Mesothelial cell of epicardium (in vitro differentiated cells): Measurements from ENCODE around the gene TEAD3. TPM values are rescaled to one million over a fixed set of nuclear protein-coding genes. Genes with fewer than 3 reads are reported as not detected.
A peak's percentile ranks its signal among the peaks of the same experiment; 100 is the strongest.

Experiments used
- DNase-seq, 2 experiments: peaks; one replicate each; pipeline ENCODE4 v3.0.0; 2021; ENCODE audit warnings: low spot score in 2 of 2; ENCODE audit not compliant: unreplicated experiment in 2 of 2
- H3K27ac Mint-ChIP-seq: 2 replicates; pipeline ENCODE4 v1.8.0; 2021; ENCODE audit warnings: mixed read lengths
- H3K27me3 Mint-ChIP-seq: 2 replicates; pipeline ENCODE4 v1.8.0; 2021; ENCODE audit warnings: low read depth, mixed read lengths
- H3K36me3 Mint-ChIP-seq: 2 replicates; pipeline ENCODE4 v1.8.0; 2021; ENCODE audit warnings: mixed read lengths
- H3K4me1 Mint-ChIP-seq: 2 replicates; pipeline ENCODE4 v1.8.0; 2021; ENCODE audit warnings: mixed read lengths
- H3K4me3 Mint-ChIP-seq: 2 replicates; pipeline ENCODE4 v1.8.0; 2021; ENCODE audit warnings: mild to moderate bottlenecking, moderate library complexity, mixed read lengths
- H3K9me3 Mint-ChIP-seq: 2 replicates; pipeline ENCODE4 v1.8.0; 2021; ENCODE audit warnings: mixed read lengths
- CTCF ChIP-seq: fragments of 200-600 bp; sonication (generic); IDR thresholded peaks from one replicate; pipeline ENCODE4 v1.5.0; 2021; ENCODE audit warnings: antibody characterized with exemption; ENCODE audit not compliant: unreplicated experiment
- total RNA-seq: library from RNA; stranded (reverse); gene quantifications from 3 replicates; pipeline ENCODE4 v1.2.1, GENCODE V29; 2021

The TEAD3 gene
- total RNA-seq, 1 donor from 2014 or later = 91.4 TPM

GRCh38 chr6:35501784-35502183, 4.9 kb upstream of the TEAD3 start:
- no peaks in the 10 kb centered on the region for H3K27me3 Mint-ChIP-seq
- H3K36me3 Mint-ChIP-seq = no peaks in the 10 kb centered on the region
- TF ChIP-seq CTCF = no peak
- peaks cover 47% of the 10 kb centered on the region for H3K4me1 Mint-ChIP-seq
- no peaks in the 10 kb centered on the region for H3K9me3 Mint-ChIP-seq
- no peak for DNase-seq
- H3K4me3 Mint-ChIP-seq = no peak overlapping the region
- H3K27ac Mint-ChIP-seq = peak overlapping the region; percentile 82

- Mint-ChIP-seq H3K4me1 (peaks cover 42% of the 10 kb centered on the region), H3K27ac (peak overlapping the region; percentile 72), H3K9me3 (no peaks in the 10 kb centered on the region), H3K36me3 (no peaks in the 10 kb centered on the region), H3K27me3 (no peaks in the 10 kb centered on the region), H3K4me3 (no peak overlapping the region)
- no peak for TF ChIP-seq CTCF
- DNase-seq = no peak
These were observed 3.9 kb upstream of the TEAD3 start for GRCh38 chr6:35500782-35501181.

- peak overlapping the region; percentile 98 for H3K27ac Mint-ChIP-seq
- peak overlapping the region; percentile 13 for H3K4me3 Mint-ChIP-seq
- no peaks in the 10 kb centered on the region for H3K27me3 Mint-ChIP-seq
- no peaks in the 10 kb centered on the region for H3K9me3 Mint-ChIP-seq
- no peak for DNase-seq
- no peak for TF ChIP-seq CTCF
- peaks cover 47% of the 10 kb centered on the region for H3K4me1 Mint-ChIP-seq
- H3K36me3 Mint-ChIP-seq = no peaks in the 10 kb centered on the region
These were observed 2.5 kb upstream of the TEAD3 start for GRCh38 chr6:35499372-35499771.

- Mint-ChIP-seq H3K36me3 (no peaks in the 10 kb centered on the region), H3K9me3 (no peaks in the 10 kb centered on the region)
These were observed 1.7 kb upstream of the TEAD3 start for GRCh38 chr6:35498422-35499067.

GRCh38 chr6:35497571-35498421, 917 bp upstream of the TEAD3 start:
- Mint-ChIP-seq H3K4me3 (peak overlapping the region; percentile 77), H3K9me3 (no peaks in the 10 kb centered on the region), H3K27me3 (no peaks in the 10 kb centered on the region), H3K4me1 (peaks cover 62% of the 10 kb centered on the region), H3K27ac (peak overlapping the region; percentile 98), H3K36me3 (no peaks in the 10 kb centered on the region)
- DNase-seq = peak in 1 of 2 experiments; percentile 82
- TF ChIP-seq CTCF = no peak

More at GRCh38 chr6:35498422-35499067, 1.7 kb upstream of the TEAD3 start:
- Mint-ChIP-seq H3K27ac (peak overlapping the region; percentile 98), H3K4me1 (peaks cover 54% of the 10 kb centered on the region), H3K27me3 (no peaks in the 10 kb centered on the region), H3K4me3 (peak overlapping the region; percentile 77)
- TF ChIP-seq CTCF = no peak
- no peak for DNase-seq
